Neuronal stem cell (in vitro differentiated cells): ENCODE measurements around the gene TCAP. TPM values are rescaled to one million over a fixed set of nuclear protein-coding genes. Genes with fewer than 3 reads are reported as not detected.

Experiments
- DNase-seq: peaks from one replicate; pipeline ENCODE4 v3.0.0-alpha.2; 2013; ENCODE audit warnings: low spot score
- H2AFZ ChIP-seq: one replicate; pipeline ENCODE4 v1.6.1; 2013; ENCODE audit warnings: mild to moderate bottlenecking, low read length, inconsistent platforms
- H2AK5ac ChIP-seq: 2 replicates; pipeline ENCODE4 v1.6.1; 2013; ENCODE audit warnings: low read depth, mild to moderate bottlenecking, inconsistent platforms, low read length, moderate library complexity, mixed read lengths
- H2BK120ac ChIP-seq: 2 replicates; pipeline ENCODE4 v1.6.1; 2013; ENCODE audit warnings: low read depth, mild to moderate bottlenecking, inconsistent platforms, low read length, moderate library complexity, mixed read lengths
- H2BK12ac ChIP-seq: one replicate; pipeline ENCODE4 v1.6.1; 2013; ENCODE audit warnings: low read length, inconsistent platforms
- H2BK15ac ChIP-seq: 2 replicates; pipeline ENCODE4 v1.6.1; 2013; ENCODE audit warnings: mild to moderate bottlenecking, low read length, inconsistent platforms, mixed read lengths
- H2BK5ac ChIP-seq: one replicate; pipeline ENCODE4 v1.6.1; 2013; ENCODE audit warnings: inconsistent platforms, mild to moderate bottlenecking, low read length, moderate library complexity
- H3K14ac ChIP-seq: one replicate; pipeline ENCODE4 v1.6.1; 2013; ENCODE audit warnings: low read length, inconsistent platforms
- H3K18ac ChIP-seq: 2 replicates; pipeline ENCODE4 v1.6.1; 2013; ENCODE audit warnings: low read length, inconsistent platforms
- H3K23ac ChIP-seq: 2 replicates; pipeline ENCODE4 v1.6.1; 2013; ENCODE audit warnings: low read depth, mild to moderate bottlenecking, mixed read lengths, low read length, inconsistent platforms; ENCODE audit not compliant: poor library complexity
- H3K27ac ChIP-seq: replicated peaks from 3 replicates; pipeline ENCODE4 v1.5.1; 2013; ENCODE audit warnings: low read length, inconsistent platforms
- H3K27me3 ChIP-seq, 3 experiments: 2 replicates each; pipeline ENCODE4 v1.6.1; 2013; ENCODE audit warnings: low read length in 3 of 3, mild to moderate bottlenecking in 2 of 3, inconsistent platforms in 1 of 3, low read depth in 1 of 3, mixed read lengths in 1 of 3, moderate library complexity in 1 of 3; ENCODE audit not compliant: control insufficient read depth in 3 of 3, insufficient read depth in 3 of 3
- H3K36me3 ChIP-seq, 2 donors: replicated peaks in 1 of 2; 2 replicates each; pipeline ENCODE4 v1.6.1; 2013; ENCODE audit warnings: low read length in 2 of 2; ENCODE audit not compliant: control insufficient read depth in 2 of 2, insufficient read depth in 2 of 2
- H3K4ac ChIP-seq: 2 replicates; pipeline ENCODE4 v1.6.1; 2013; ENCODE audit warnings: inconsistent platforms, mild to moderate bottlenecking, low read length, moderate library complexity
- H3K4me1 ChIP-seq, 2 donors: 1 replicate in 1 of 2; 2 replicates in 1 of 2; pipeline ENCODE4 v1.6.1; 2013; ENCODE audit warnings: low read length in 2 of 2, low read depth in 1 of 2; ENCODE audit not compliant: control insufficient read depth in 2 of 2, insufficient read depth in 1 of 2
- H3K4me2 ChIP-seq: one replicate; pipeline ENCODE4 v1.6.1; 2013; ENCODE audit warnings: mild to moderate bottlenecking, low read length, inconsistent platforms; ENCODE audit not compliant: insufficient read depth, poor library complexity, severe bottlenecking
- H3K4me3 ChIP-seq, 2 donors: 2 replicates each; pipeline ENCODE4 v1.5.1; 2013; ENCODE audit warnings: low read length in 2 of 2, mild to moderate bottlenecking in 2 of 2, inconsistent platforms in 1 of 2, moderate library complexity in 1 of 2
- H3K79me1 ChIP-seq: one replicate; pipeline ENCODE4 v1.6.1; 2013; ENCODE audit warnings: low read depth, mild to moderate bottlenecking, inconsistent platforms, low read length, moderate library complexity
- H3K9ac ChIP-seq: one replicate; pipeline ENCODE4 v1.6.1; 2013; ENCODE audit warnings: mild to moderate bottlenecking, low read depth, low read length, inconsistent platforms; ENCODE audit not compliant: poor library complexity
- H3K9me3 ChIP-seq, 2 donors: replicated peaks in 1 of 2; 2 replicates each; pipeline versions ENCODE3 to v1.6.1; 2013; ENCODE audit warnings: low read length in 2 of 2, mild to moderate bottlenecking in 2 of 2, inconsistent platforms in 1 of 2, low read depth in 1 of 2, mixed read lengths in 1 of 2, moderate library complexity in 1 of 2; ENCODE audit not compliant: control insufficient read depth in 2 of 2, insufficient read depth in 1 of 2
- H4K8ac ChIP-seq: one replicate; pipeline ENCODE4 v1.6.1; 2013; ENCODE audit warnings: low read depth, mild to moderate bottlenecking, inconsistent platforms, low read length, moderate library complexity
- H4K91ac ChIP-seq: one replicate; pipeline ENCODE4 v1.6.1; 2013; ENCODE audit warnings: low read length, low read depth, mild to moderate bottlenecking, inconsistent platforms; ENCODE audit not compliant: poor library complexity
- WGBS, 2 donors: extraction: QIAGEN DNeasy Blood & Tissue Kit; methylation state at CpG; one replicate each; pipeline ENCODE4 v1.1.7; 2013; ENCODE audit warnings: missing lambda C conversion rate in 2 of 2, mixed read lengths in 1 of 2; ENCODE audit not compliant: insufficient read length in 2 of 2, insufficient replicate concordance in 1 of 2; ENCODE audit errors: extremely low coverage in 2 of 2; 5-methylcytosine and 5-hydroxymethylcytosine counted together
- polyA plus RNA-seq, 2 experiments: library from polyadenylated mRNA; stranded (reverse); fragments of 200-250 nt; gene quantifications; one replicate each; pipeline ENCODE4 v1.2.3, GENCODE V29; 2013

Gene TCAP, protein sequence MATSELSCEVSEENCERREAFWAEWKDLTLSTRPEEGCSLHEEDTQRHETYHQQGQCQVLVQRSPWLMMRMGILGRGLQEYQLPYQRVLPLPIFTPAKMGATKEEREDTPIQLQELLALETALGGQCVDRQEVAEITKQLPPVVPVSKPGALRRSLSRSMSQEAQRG
- 0.88 TPM for polyA plus RNA-seq (2013, experiment 1 of 2)
- 0.87 TPM for polyA plus RNA-seq (2013, experiment 2 of 2)

DNA sequence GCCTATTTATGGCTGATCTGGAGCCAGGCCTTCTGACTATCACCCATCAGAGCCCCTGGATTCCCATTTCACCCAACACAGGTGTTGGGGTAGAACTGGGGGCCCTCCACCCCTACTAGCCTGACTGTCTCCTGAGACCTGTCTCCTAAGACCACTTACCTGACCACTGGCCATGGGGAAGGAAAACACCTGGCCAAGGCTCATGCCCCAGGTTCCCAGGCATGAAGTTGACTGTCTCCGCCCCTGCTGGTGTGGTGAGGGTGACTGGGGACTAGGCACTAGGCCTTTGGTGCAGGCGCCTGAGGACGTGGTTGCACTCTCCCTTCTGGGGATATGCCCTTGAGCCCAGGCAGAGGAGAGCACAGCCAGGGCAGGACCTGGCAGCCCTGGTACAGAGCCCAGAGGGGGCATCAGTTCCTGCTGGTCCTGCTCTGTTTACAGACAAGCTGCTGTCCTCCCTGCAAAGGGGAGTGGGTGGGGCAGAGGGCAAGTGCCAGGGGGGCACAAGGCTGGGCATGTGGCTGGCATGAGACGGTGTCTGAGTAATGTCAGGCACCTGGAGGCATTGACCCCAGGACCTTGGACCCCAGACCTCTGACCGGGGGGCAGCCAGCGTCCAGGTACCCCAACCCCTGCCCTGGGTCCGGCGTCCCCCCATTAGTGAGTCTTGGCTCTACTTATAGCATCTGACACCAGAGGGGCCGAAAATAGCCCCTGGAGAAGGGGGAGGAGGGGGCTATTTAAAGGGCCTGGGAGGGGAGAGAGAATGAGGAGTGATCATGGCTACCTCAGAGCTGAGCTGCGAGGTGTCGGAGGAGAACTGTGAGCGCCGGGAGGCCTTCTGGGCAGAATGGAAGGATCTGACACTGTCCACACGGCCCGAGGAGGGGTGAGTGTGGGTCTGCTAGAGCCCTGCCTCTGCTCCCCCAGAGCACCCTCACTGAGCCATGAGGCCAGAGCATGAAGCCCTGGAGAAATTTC lies at the start of gene TCAP:
TSS of gene TCAP (plus strand) at position 769 of the 981 bp plus-strand sequence. CDS start at position 780, 11 bp downstream.
- Histone ChIP-seq H3K4me1 (peaks cover 8 to 27% of the 10 kb centered on the region in 2 donors), H3K27ac (no peak within 1 kb of the TSS)

DNA sequence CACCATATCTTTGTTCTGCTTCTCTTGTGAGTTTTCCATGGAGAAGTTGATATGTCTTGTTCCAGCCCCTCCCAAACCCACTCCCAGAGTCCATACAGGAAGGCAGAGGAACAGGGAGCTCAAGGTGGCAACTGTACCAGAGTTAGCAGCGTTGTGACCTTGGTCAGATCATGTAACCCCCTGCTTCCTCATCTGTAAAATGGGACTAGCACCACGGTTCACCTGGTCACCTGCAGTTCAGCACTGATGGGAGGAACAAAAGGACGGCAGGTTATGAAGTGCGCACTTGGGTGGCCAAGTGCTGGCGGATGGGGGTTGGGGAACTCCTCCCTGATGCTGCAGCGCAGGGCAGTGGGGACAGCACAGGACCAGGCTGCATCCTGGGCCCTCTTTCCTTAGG lies 49.7 kb upstream of the TCAP start:
- Histone ChIP-seq H3K79me1 (no peaks in the 10 kb centered on the region), H3K9ac (no peak overlapping the region), H3K14ac (no peak overlapping the region), H2AFZ (no peak overlapping the region), H3K27me3 (peaks cover 10 to 82% (median 44%) of the 10 kb centered on the region in 3 experiments), H3K9me3 (no peaks in the 10 kb centered on the region), H2AK5ac (no peak overlapping the region), H2BK120ac (no peak overlapping the region), H3K4me1 (peaks cover 3 to 5% of the 10 kb centered on the region in 2 donors), H3K36me3 (no peaks in the 10 kb centered on the region), H3K4ac (no peak overlapping the region), H3K27ac (no peak overlapping the region), H3K4me2 (no peak overlapping the region), H4K8ac (no peak overlapping the region), H3K4me3 (no peak overlapping the region), H2BK15ac (no peak overlapping the region), H3K18ac (no peak overlapping the region), H2BK5ac (no peak overlapping the region), H3K23ac (no peak overlapping the region), H2BK12ac (no peak overlapping the region), H4K91ac (no peak overlapping the region)
- DNase-seq, result no peak
- WGBS, 2 donors, result no CpG with 5 or more reads among the region's 6 CpGs

More for the DNA sequence above, at the start of gene TCAP:
- no peak for DNase-seq
- Histone ChIP-seq H3K79me1 (peaks cover 7% of the 10 kb centered on the region), H3K14ac (peak within 1 kb of the TSS; percentile 82), H2BK15ac (peak within 1 kb of the TSS; percentile 74), H3K4ac (peak within 1 kb of the TSS; percentile 37), H4K8ac (no peak within 1 kb of the TSS), H3K36me3 (peaks cover 20 to 31% of the 10 kb centered on the region in 2 donors), H3K23ac (peak within 1 kb of the TSS; percentile 65), H2AFZ (no peak within 1 kb of the TSS), H3K4me2 (no peak within 1 kb of the TSS), H3K27me3 (peaks cover 0 to 29% (median 12%) of the 10 kb centered on the region in 3 experiments), H2BK5ac (peak within 1 kb of the TSS; percentile 87), H2BK12ac (peak within 1 kb of the TSS; percentile 73), H3K9ac (peak within 1 kb of the TSS; percentile 24), H3K4me3 (no peak within 1 kb of the TSS), H4K91ac (no peak within 1 kb of the TSS), H3K18ac (peak within 1 kb of the TSS; percentile 83), H2AK5ac (peak within 1 kb of the TSS; percentile 99), H2BK120ac (peak within 1 kb of the TSS; percentile 18), H3K9me3 (no peaks in the 10 kb centered on the region)
- no CpG with 5 or more reads among the region's 15 CpGs for WGBS, 2 donors

DNA sequence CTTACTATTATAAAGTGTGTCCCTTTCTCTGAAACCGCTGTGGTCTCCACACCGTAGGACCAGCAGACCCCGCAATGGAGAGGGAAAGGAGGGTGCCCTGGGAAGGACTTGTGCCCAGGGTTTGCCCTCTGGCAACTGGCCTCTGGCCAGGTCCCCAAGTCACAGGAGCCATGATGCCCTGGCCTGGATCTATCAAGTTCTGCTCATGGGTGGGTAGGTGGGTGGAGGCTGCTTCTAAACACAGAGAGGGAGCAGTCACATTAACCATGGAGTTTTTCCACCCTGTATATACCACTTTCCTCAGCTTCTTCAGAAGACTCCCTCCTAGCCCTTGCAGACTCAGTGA lies 48.1 kb upstream of the TCAP start:
- H3K4ac ChIP-seq, result no peak overlapping the region
- no peak overlapping the region for H2BK15ac ChIP-seq
- H3K23ac ChIP-seq, result no peak overlapping the region
- H3K14ac ChIP-seq, result no peak overlapping the region
- no peak overlapping the region for H3K18ac ChIP-seq
- WGBS, 2 donors, result no CpG with 5 or more reads among the region's 3 CpGs
- DNase-seq, result no peak
- H3K9me3 ChIP-seq, result no peaks in the 10 kb centered on the region
- no peak overlapping the region for H4K8ac ChIP-seq
- H3K9ac ChIP-seq, result no peak overlapping the region
- no peaks in the 10 kb centered on the region for H3K79me1 ChIP-seq
- no peaks in the 10 kb centered on the region for H3K36me3 ChIP-seq
- no peak overlapping the region for H4K91ac ChIP-seq
- H2AK5ac ChIP-seq, result no peak overlapping the region
- peaks cover 4 to 6% of the 10 kb centered on the region in 2 donors for H3K4me1 ChIP-seq
- no peak overlapping the region for H2BK5ac ChIP-seq
- peaks cover 10 to 80% (median 46%) of the 10 kb centered on the region in 3 experiments for H3K27me3 ChIP-seq
- H2BK120ac ChIP-seq, result no peak overlapping the region
- H3K4me2 ChIP-seq, result no peak overlapping the region
- H3K4me3 ChIP-seq, result no peak overlapping the region
- no peak overlapping the region for H2AFZ ChIP-seq
- H2BK12ac ChIP-seq, result no peak overlapping the region
- no peak overlapping the region for H3K27ac ChIP-seq
